Measurements from ENCODE around the gene NBEAL2. TPM values are rescaled to one million over a fixed set of nuclear protein-coding genes. Genes with fewer than 3 reads are reported as not detected.

The NBEAL2 gene
- total and polyA plus RNA-seq, 2 of the 8 experiments (the other 6 are each of a cell fraction or from before 2014, with no cell fraction given): 27.3 to 46.9 TPM

- Histone ChIP-seq H3K4ac (replicated peaks; ENCODE audit: insufficient read length, low read depth, low read length) (no peak overlapping the region), H2BK12ac (ENCODE audit: low read depth, low read length) (no peak overlapping the region), H4K5ac (ENCODE audit: insufficient read length, low read depth, low read length) (no peak overlapping the region), H3K9me3 (ENCODE audit: insufficient read depth in 2 of 2, low read depth in 1 of 2, low read length in 1 of 2) (no peaks in the 10 kb centered on the region), H3K18ac (ENCODE audit: extremely low read depth, low read length) (no peak overlapping the region), H3K27me3 (replicated peaks in 1 of 4; ENCODE audit: control insufficient read depth in 3 of 4, extremely low read depth in 1 of 4, insufficient read depth in 3 of 4, low read length in 3 of 4) (no peaks in the 10 kb centered on the region), H4K20me1 (replicated peaks in 1 of 2; ENCODE audit: control insufficient read depth in 1 of 2, insufficient read depth in 2 of 2, low read length in 2 of 2) (peaks cover 12 to 30% of the 10 kb centered on the region in 2 experiments), H3K4me1 (replicated peaks in 1 of 4; ENCODE audit: control insufficient read depth in 3 of 4, insufficient read depth in 4 of 4, low read length in 3 of 4) (peaks cover 4 to 20% (median 10%) of the 10 kb centered on the region in 4 experiments; a peak in 6 of 7 replicates), H3K23me2 (ENCODE audit: low read depth, low read length) (no peaks in the 10 kb centered on the region), H3K4me2 (ENCODE audit: insufficient read depth in 1 of 2, low read depth in 2 of 2, low read length in 2 of 2) (no peak overlapping the region), H2AK5ac (ENCODE audit: low read depth, low read length) (no peak overlapping the region), H3K23ac (ENCODE audit: insufficient read length) (no peak overlapping the region), H3K14ac (ENCODE audit: insufficient read length) (no peak overlapping the region), H2AFZ (ENCODE audit: low read length) (no peak overlapping the region), H2BK120ac (replicated peaks; ENCODE audit: low read depth, low read length) (no peak overlapping the region), H2BK5ac (ENCODE audit: low read depth, low read length) (no peak overlapping the region), H3K79me1 (ENCODE audit: low read depth, low read length) (peaks cover 20% of the 10 kb centered on the region), H4K8ac (ENCODE audit: extremely low read depth, insufficient read depth, low read length) (no peak overlapping the region; the same call in 1 of the 2 replicates), H3K79me2 (ENCODE audit: control insufficient read depth in 1 of 2, insufficient read depth in 2 of 2, low read length in 2 of 2) (peaks cover 0 to 55% of the 10 kb centered on the region in 2 experiments; a peak in 2 of 4 replicates), H4K91ac (replicated peaks; ENCODE audit: insufficient read length, low read length) (no peak overlapping the region), H3K9ac (replicated peaks in 1 of 4; ENCODE audit: extremely low read depth in 1 of 4, low read depth in 3 of 4, low read length in 3 of 4) (no peak overlapping the region), H2BK15ac (ENCODE audit: low read length) (no peak overlapping the region), H2BK20ac (ENCODE audit: low read length) (no peak overlapping the region), H3K4me3 (ENCODE audit: extremely low read depth in 1 of 4, insufficient read depth in 2 of 4, low read depth in 3 of 4, low read length in 4 of 4) (no peak overlapping the region), H3K36me3 (ENCODE audit: control insufficient read depth in 2 of 4, insufficient read depth in 4 of 4, low read length in 3 of 4) (peaks cover 2 to 15% (median 4%) of the 10 kb centered on the region in 4 experiments; a peak in 6 of 8 replicates), H3K56ac (replicated peaks; ENCODE audit: insufficient read length, low read depth, low read length) (no peak overlapping the region), H3K27ac (ENCODE audit: low read depth, low read length) (no peak overlapping the region)
- TF ChIP-seq SUZ12 (IDR thresholded peaks at IDR 0.05; ENCODE audit: low read length): no peak
- no peak for TF ChIP-seq RXRA (IDR thresholded peaks at IDR 0.05; ENCODE audit: insufficient read depth, low read depth, low read length)
- no peak for TF ChIP-seq SP1 (IDR thresholded peaks at IDR 0.05; ENCODE audit: low read depth, low read length)
- TF ChIP-seq BACH1 (IDR thresholded peaks at IDR 0.05; ENCODE audit: low read length): no peak
- no peak for TF ChIP-seq POLR2A (IDR thresholded peaks at IDR 0.05; ENCODE audit: control extremely low read depth in 1 of 2, low read depth in 2 of 2, low read length in 2 of 2)
- TF ChIP-seq SIX5 (IDR thresholded peaks at IDR 0.05; ENCODE audit: low read depth, low read length): no peak
- TF ChIP-seq KDM4A (IDR thresholded peaks at IDR 0.05; ENCODE audit: low read depth, low read length, severe bottlenecking): no peak
- no peak for TF ChIP-seq POLR2AphosphoS5 (IDR thresholded peaks at IDR 0.05; ENCODE audit: low read depth, low read length)
- no peak for TF ChIP-seq KDM5A (IDR thresholded peaks at IDR 0.05; ENCODE audit: low read length)
- no peak for TF ChIP-seq BCL11A (IDR thresholded peaks at IDR 0.05; ENCODE audit: low read depth in 2 of 2, low read length in 2 of 2)
- no peak for TF ChIP-seq CEBPB (IDR thresholded peaks at IDR 0.05; ENCODE audit: low read depth, low read length)
- TF ChIP-seq JUN (IDR thresholded peaks at IDR 0.05; ENCODE audit: low read depth, low read length): no peak
- no peak for TF ChIP-seq CHD1 (IDR thresholded peaks at IDR 0.05; ENCODE audit: low read depth, low read length)
- DNase-seq (ENCODE audit: low read depth in 1 of 2, low spot score in 2 of 2) (no peak), FAIRE-seq (no peak)
- 95% methylated on average over 2 of the region's 2 CpGs; no CpG with 5 or more reads in 1 of the 2 experiments for WGBS, 2 experiments (ENCODE audit: extremely low coverage in 1 of 2, insufficient coverage in 1 of 2, insufficient read length in 1 of 2, insufficient replicate concordance in 2 of 2, low coverage in 1 of 2, low lambda C conversion rate in 2 of 2, missing lambda C conversion rate in 1 of 2)
- POLR2A ChIA-PET (ENCODE audit: partially characterized antibody): interaction anchor here (1.1 kb wide), 1 partner anchor 9 kb away, joined by 3 read pairs; no protein-coding TSS in a partner anchor
- CTCF ChIA-PET (ENCODE audit: partially characterized antibody): interaction anchor here (0.6 to 11.0 kb wide), 4 partner anchors 14 to 1435 kb away, joined by 3 to 99 read pairs (median 8); no protein-coding TSS in a partner anchor
Observed at GRCh38 chr3:46938118-46938517, 41.3 kb upstream of the NBEAL2 start.
